H9 (cell line): ENCODE results near the gene IPPK. TPM values are rescaled to one million over a fixed set of nuclear protein-coding genes. Genes with fewer than 3 reads are reported as not detected.
A peak's percentile ranks its signal among the peaks of the same experiment; 100 is the strongest.

Source experiments
- DNase-seq: peaks from one replicate; pipeline ENCODE4 v3.0.0-alpha.2; 2017
- H2AFZ ChIP-seq: one replicate; pipeline ENCODE4 v1.6.1; 2013; ENCODE audit warnings: mild to moderate bottlenecking, low read length, control low read depth, moderate library complexity
- H2AK5ac ChIP-seq: 2 replicates; pipeline ENCODE4 v1.6.1; 2013; ENCODE audit warnings: low read length, control low read depth, mixed read lengths; ENCODE audit not compliant: insufficient read length
- H2BK120ac ChIP-seq: one replicate; pipeline ENCODE4 v1.6.1; 2013; ENCODE audit warnings: low read depth, mild to moderate bottlenecking, low read length, control low read depth, inconsistent platforms; ENCODE audit not compliant: poor library complexity, severe bottlenecking
- H2BK12ac ChIP-seq: 2 replicates; pipeline ENCODE4 v1.6.1; 2013; ENCODE audit warnings: low read length, control low read depth, mixed read lengths, low read depth; ENCODE audit not compliant: insufficient read length
- H2BK15ac ChIP-seq: 2 replicates; pipeline ENCODE4 v1.6.1; 2013; ENCODE audit warnings: low read depth, low read length, control low read depth
- H2BK20ac ChIP-seq: one replicate; pipeline ENCODE4 v1.6.1; 2013; ENCODE audit warnings: low read depth, mild to moderate bottlenecking, low read length, control low read depth, inconsistent platforms; ENCODE audit not compliant: poor library complexity, severe bottlenecking
- H2BK5ac ChIP-seq: 2 replicates; pipeline ENCODE4 v1.6.1; 2013; ENCODE audit warnings: low read length, control low read depth, mixed read lengths; ENCODE audit not compliant: insufficient read length
- H3K14ac ChIP-seq: 2 replicates; pipeline ENCODE4 v1.6.1; 2013; ENCODE audit warnings: low read length, control low read depth; ENCODE audit not compliant: insufficient read depth
- H3K18ac ChIP-seq: 2 replicates; pipeline ENCODE4 v1.6.1; 2013; ENCODE audit warnings: low read depth, mild to moderate bottlenecking, mixed read lengths, low read length, control low read depth; ENCODE audit not compliant: insufficient read length
- H3K23ac ChIP-seq: 2 replicates; pipeline ENCODE4 v1.6.1; 2013; ENCODE audit warnings: low read length, control low read depth, mixed read lengths, low read depth; ENCODE audit not compliant: insufficient read length
- H3K23me2 ChIP-seq: 2 replicates; pipeline ENCODE4 v1.6.1; 2013; ENCODE audit warnings: low read depth, mild to moderate bottlenecking, mixed read lengths, low read length, control low read depth; ENCODE audit not compliant: insufficient read length, poor library complexity, severe bottlenecking
- H3K27ac ChIP-seq: 2 replicates; pipeline ENCODE4 v1.5.1; 2013; ENCODE audit warnings: low read length, control low read depth, mixed read lengths, low read depth; ENCODE audit not compliant: insufficient read length
- H3K27me3 ChIP-seq: 2 replicates; pipeline ENCODE4 v1.6.1; 2013; ENCODE audit warnings: low read length, control low read depth, inconsistent platforms; ENCODE audit not compliant: insufficient read depth
- H3K4ac ChIP-seq: 2 replicates; pipeline ENCODE4 v1.6.1; 2013; ENCODE audit warnings: low read depth, mild to moderate bottlenecking, control low read depth, inconsistent platforms, low read length, moderate library complexity
- H3K4me1 ChIP-seq: 2 replicates; pipeline ENCODE4 v1.6.1; 2013; ENCODE audit warnings: low read length, control low read depth, inconsistent platforms; ENCODE audit not compliant: insufficient read depth
- H3K4me2 ChIP-seq: 2 replicates; pipeline ENCODE4 v1.6.1; 2013; ENCODE audit warnings: low read length, control low read depth, mixed read lengths; ENCODE audit not compliant: insufficient read length, insufficient read depth
- H3K56ac ChIP-seq: 2 replicates; pipeline ENCODE4 v1.6.1; 2013; ENCODE audit warnings: low read depth, mild to moderate bottlenecking, mixed read lengths, low read length, control low read depth; ENCODE audit not compliant: insufficient read length
- H3K79me1 ChIP-seq: 2 replicates; pipeline ENCODE4 v1.6.1; 2013; ENCODE audit warnings: low read depth, mild to moderate bottlenecking, moderate library complexity, low read length, control low read depth, inconsistent platforms; ENCODE audit not compliant: insufficient read depth, poor library complexity, severe bottlenecking
- H3K79me2 ChIP-seq: 2 replicates; pipeline ENCODE4 v1.6.1; 2013; ENCODE audit warnings: low read length, control low read depth, inconsistent platforms; ENCODE audit not compliant: insufficient read depth
- H3K9ac ChIP-seq: 2 replicates; pipeline ENCODE4 v1.6.1; 2013; ENCODE audit warnings: low read length, control low read depth, mixed read lengths; ENCODE audit not compliant: insufficient read length; ENCODE audit errors: extremely low read depth
- H3K9me3 ChIP-seq: one replicate; pipeline ENCODE4 v1.6.1; 2013; ENCODE audit warnings: low read depth, low read length, inconsistent platforms; ENCODE audit not compliant: control insufficient read depth
- H3T11ph ChIP-seq: one replicate; pipeline ENCODE4 v1.6.1; 2013; ENCODE audit warnings: mild to moderate bottlenecking, low read length, control low read depth, inconsistent platforms
- H4K20me1 ChIP-seq: one replicate; pipeline ENCODE4 v1.6.1; 2013; ENCODE audit not compliant: control insufficient read depth, insufficient read length, insufficient read depth
- H4K5ac ChIP-seq: 2 replicates; pipeline ENCODE4 v1.6.1; 2013; ENCODE audit warnings: low read depth, mild to moderate bottlenecking, mixed read lengths, low read length, control low read depth; ENCODE audit not compliant: insufficient read length
- H4K8ac ChIP-seq: replicated peaks from 2 replicates; pipeline ENCODE4 v1.6.1; 2013; ENCODE audit warnings: low read length, control low read depth, mixed read lengths, low read depth; ENCODE audit not compliant: insufficient read length
- H4K91ac ChIP-seq: 2 replicates; pipeline ENCODE4 v1.6.1; 2013; ENCODE audit warnings: low read depth, mild to moderate bottlenecking, moderate library complexity, mixed read lengths, low read length, control low read depth; ENCODE audit not compliant: insufficient read length
- H3K27ac Mint-ChIP-seq, 3 experiments: 2 replicates in 2 of 3; 3 replicates in 1 of 3; pipeline ENCODE4 v1.8.0; 2020 to 2021; ENCODE audit warnings: mixed read lengths in 3 of 3, mild to moderate bottlenecking in 1 of 3, moderate library complexity in 1 of 3
- H3K27me3 Mint-ChIP-seq: 2 replicates; pipeline ENCODE4 v1.8.0; 2021; ENCODE audit warnings: low read depth, mild to moderate bottlenecking, moderate library complexity, mixed read lengths
- H3K36me3 Mint-ChIP-seq, 3 experiments: 2 replicates in 2 of 3; 3 replicates in 1 of 3; pipeline ENCODE4 v1.8.0; 2020 to 2021; ENCODE audit warnings: low read depth in 3 of 3, mixed read lengths in 3 of 3; ENCODE audit not compliant: insufficient read depth in 1 of 3
- H3K4me1 Mint-ChIP-seq, 2 experiments: 2 replicates each; pipeline ENCODE4 v1.8.0; 2020; ENCODE audit warnings: mixed read lengths in 2 of 2
- H3K4me3 Mint-ChIP-seq, 2 experiments: 2 replicates in 1 of 2; 3 replicates in 1 of 2; pipeline ENCODE4 v1.8.0; 2020 to 2021; ENCODE audit warnings: mild to moderate bottlenecking in 2 of 2, mixed read lengths in 2 of 2, moderate library complexity in 1 of 2
- H3K9me3 Mint-ChIP-seq, 2 experiments: 2 replicates in 1 of 2; 3 replicates in 1 of 2; pipeline ENCODE4 v1.8.0; 2020; ENCODE audit warnings: mild to moderate bottlenecking in 2 of 2, mixed read lengths in 2 of 2, moderate library complexity in 1 of 2
- WGBS: extraction: QIAGEN DNeasy Blood & Tissue Kit; methylation state at CpG from one replicate; pipeline ENCODE4 v1.1.7; 2013; ENCODE audit warnings: missing lambda C conversion rate, low lambda C conversion rate, mixed read lengths; ENCODE audit not compliant: insufficient read length; ENCODE audit errors: extremely low coverage; 5-methylcytosine and 5-hydroxymethylcytosine counted together
- total RNA-seq: library from RNA; stranded (reverse); gene quantifications from 2 replicates; pipeline ENCODE4 v1.2.1, GENCODE V29; 2021
- TF ChIP-seq, protein P1 (sequence below): fragments of 200-600 bp; sonication (generic); conservative IDR thresholded peaks from 3 replicates; pipeline ENCODE4 v1.8.0; 2021; ENCODE audit warnings: antibody characterized with exemption, mild to moderate bottlenecking

The IPPK gene
- total RNA-seq, 1 experiment from 2014 or later = 10.7 TPM

GRCh38 chr9:92642041-92642451 is 27.9 kb downstream of the IPPK start:
- Mint-ChIP-seq H3K27ac (no peak overlapping the region), H3K36me3 (peaks cover 17 to 66% (median 40%) of the 10 kb centered on the region in 3 experiments; a peak in 6 of 7 replicates), H3K27me3 (no peaks in the 10 kb centered on the region), H3K4me3 (no peak overlapping the region), H3K9me3 (no peaks in the 10 kb centered on the region), H3K4me1 (no peaks in the 10 kb centered on the region)
- no peak overlapping the region for H3K18ac ChIP-seq
- WGBS = no CpG with 5 or more reads among the region's 8 CpGs
- H3K4ac ChIP-seq = no peak overlapping the region
- H2AFZ ChIP-seq = no peak overlapping the region
- no peak overlapping the region for H4K8ac ChIP-seq
- no peak overlapping the region for H2BK15ac ChIP-seq
- DNase-seq = peak; percentile 5
- H2BK12ac ChIP-seq = no peak overlapping the region
- H2AK5ac ChIP-seq = no peak overlapping the region
- TF ChIP-seq, protein P1, sequence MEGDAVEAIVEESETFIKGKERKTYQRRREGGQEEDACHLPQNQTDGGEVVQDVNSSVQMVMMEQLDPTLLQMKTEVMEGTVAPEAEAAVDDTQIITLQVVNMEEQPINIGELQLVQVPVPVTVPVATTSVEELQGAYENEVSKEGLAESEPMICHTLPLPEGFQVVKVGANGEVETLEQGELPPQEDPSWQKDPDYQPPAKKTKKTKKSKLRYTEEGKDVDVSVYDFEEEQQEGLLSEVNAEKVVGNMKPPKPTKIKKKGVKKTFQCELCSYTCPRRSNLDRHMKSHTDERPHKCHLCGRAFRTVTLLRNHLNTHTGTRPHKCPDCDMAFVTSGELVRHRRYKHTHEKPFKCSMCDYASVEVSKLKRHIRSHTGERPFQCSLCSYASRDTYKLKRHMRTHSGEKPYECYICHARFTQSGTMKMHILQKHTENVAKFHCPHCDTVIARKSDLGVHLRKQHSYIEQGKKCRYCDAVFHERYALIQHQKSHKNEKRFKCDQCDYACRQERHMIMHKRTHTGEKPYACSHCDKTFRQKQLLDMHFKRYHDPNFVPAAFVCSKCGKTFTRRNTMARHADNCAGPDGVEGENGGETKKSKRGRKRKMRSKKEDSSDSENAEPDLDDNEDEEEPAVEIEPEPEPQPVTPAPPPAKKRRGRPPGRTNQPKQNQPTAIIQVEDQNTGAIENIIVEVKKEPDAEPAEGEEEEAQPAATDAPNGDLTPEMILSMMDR = no peak
- H3K9ac ChIP-seq = no peak overlapping the region
- H3K27me3 ChIP-seq = no peaks in the 10 kb centered on the region
- H3K79me2 ChIP-seq = no peaks in the 10 kb centered on the region
- no peak overlapping the region for H3K14ac ChIP-seq
- no peak overlapping the region for H3K4me2 ChIP-seq
- H4K5ac ChIP-seq = no peak overlapping the region
- no peaks in the 10 kb centered on the region for H3K4me1 ChIP-seq
- H4K20me1 ChIP-seq = no peaks in the 10 kb centered on the region
- no peak overlapping the region for H3K27ac ChIP-seq
- H3T11ph ChIP-seq = no peak overlapping the region
- H4K91ac ChIP-seq = no peak overlapping the region
- H2BK120ac ChIP-seq = no peak overlapping the region
- H3K23ac ChIP-seq = no peak overlapping the region
- no peak overlapping the region for H2BK20ac ChIP-seq
- no peak overlapping the region for H3K56ac ChIP-seq
- H3K79me1 ChIP-seq = no peaks in the 10 kb centered on the region
- no peaks in the 10 kb centered on the region for H3K9me3 ChIP-seq
- H3K23me2 ChIP-seq = no peaks in the 10 kb centered on the region
- no peak overlapping the region for H2BK5ac ChIP-seq
